NOMO-1 treated with DMSO at 0.1 percent for 48 hours (cell line): ENCODE results near the gene HDGFL2.

Experiments used
- DNase-seq: peaks from one replicate; lab custom pipeline; 2025; ENCODE audit not compliant: unreplicated experiment; lab: John Stamatoyannopoulos, UW

The HDGFL2 gene

DNA sequence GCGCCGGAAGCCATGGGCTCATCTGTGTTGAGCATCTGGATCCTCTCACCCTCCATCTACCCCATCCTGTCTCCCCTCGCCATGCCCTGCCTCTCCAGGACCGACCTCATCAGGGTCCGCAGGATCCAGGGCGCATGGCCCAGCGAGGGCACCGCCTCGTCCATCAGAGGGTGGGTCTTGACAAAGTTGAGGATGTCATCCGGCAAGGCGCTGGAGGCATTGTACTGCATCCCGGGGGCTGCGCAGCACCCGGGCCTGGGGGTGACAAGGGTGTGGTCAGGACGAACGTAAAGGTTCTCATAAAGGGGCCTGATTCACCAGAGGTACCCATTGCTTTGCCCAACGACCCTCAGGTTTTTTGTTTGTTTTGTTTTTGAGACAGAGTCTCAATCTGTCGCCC is 77.9 kb downstream of the HDGFL2 start:
- DNase-seq = no peak

DNA sequence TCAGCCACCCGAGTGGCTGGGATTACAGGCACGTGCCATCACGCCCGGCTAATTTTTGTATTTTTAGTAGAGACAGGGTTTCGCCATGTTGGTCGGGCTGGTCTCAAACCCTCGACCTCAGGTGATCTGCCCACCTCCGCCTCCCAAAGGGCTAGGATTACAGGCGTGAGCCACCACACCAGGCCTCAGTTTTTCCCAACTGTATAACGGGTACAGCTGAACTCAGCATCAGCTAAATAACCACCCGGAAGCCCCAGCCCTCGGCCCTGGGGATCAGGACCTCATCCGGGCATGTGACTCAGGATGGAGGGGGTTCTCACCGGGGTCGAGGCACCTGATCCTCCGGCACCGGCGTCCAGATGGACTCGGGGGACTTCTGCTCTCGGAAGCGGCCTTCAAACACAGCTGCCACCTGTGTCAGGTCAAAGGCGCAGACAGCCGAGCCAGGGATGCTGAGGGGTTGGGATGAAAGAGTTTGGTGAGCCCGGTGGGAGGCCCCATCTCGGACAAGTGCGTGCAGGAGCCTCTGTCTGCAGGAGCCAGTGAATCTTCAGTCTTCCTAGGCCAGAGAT is 78.5 kb downstream of the HDGFL2 start:
- no peak for DNase-seq
